GM23338 (cell line): Measurements from ENCODE around the gene LMNA. TPM values are rescaled to one million over a fixed set of nuclear protein-coding genes. Genes with fewer than 3 reads are reported as not detected.
"Not testable (repeated sequence)": the region's sequence is repeated elsewhere in the genome, so short reads cannot be mapped to it uniquely, and the experiment has no call there.

ENCODE experiments used
- ATAC-seq: fragments of 200-7000 bp; cut with Tn5 transposase; 3 replicates; pipeline ENCODE4 v1.9.1; 2020
- DNase-seq: peaks from one replicate; pipeline ENCODE4 v3.0.0-alpha.2; 2015; ENCODE audit warnings: low spot score
- H2AFZ ChIP-seq: fragments of 200-600 bp; sonication (generic); 2 replicates; pipeline ENCODE4 v1.8.0; 2016; ENCODE audit warnings: antibody characterized with exemption, mild to moderate bottlenecking, moderate library complexity
- H3F3A ChIP-seq: fragments of 200-600 bp; sonication (generic); replicated peaks from 2 replicates; pipeline ENCODE4 v1.8.0; 2017; ENCODE audit warnings: antibody characterized with exemption, mixed run types, low read depth
- H3K27ac ChIP-seq: fragments of 200-600 bp; sonication (generic); 2 replicates; pipeline ENCODE4 v1.6.1; 2016; ENCODE audit warnings: low read depth
- H3K27me3 ChIP-seq: fragments of 200-600 bp; sonication (generic); 2 replicates; pipeline ENCODE4 v1.8.0; 2016; ENCODE audit warnings: mild to moderate bottlenecking, mixed run types, moderate library complexity; ENCODE audit not compliant: insufficient read depth
- H3K36me3 ChIP-seq: fragments of 200-600 bp; sonication (generic); 2 replicates; pipeline ENCODE4 v1.8.0; 2016; ENCODE audit warnings: mild to moderate bottlenecking; ENCODE audit not compliant: insufficient read depth
- H3K4me1 ChIP-seq: fragments of 200-600 bp; sonication (generic); 2 replicates; pipeline ENCODE4 v1.8.0; 2016; ENCODE audit warnings: mild to moderate bottlenecking, moderate library complexity; ENCODE audit not compliant: insufficient read depth
- H3K4me2 ChIP-seq: fragments of 200-600 bp; sonication (generic); 2 replicates; pipeline ENCODE4 v1.7.1; 2017; ENCODE audit warnings: mixed run types
- H3K4me3 ChIP-seq: fragments of 200-600 bp; sonication (generic); 2 replicates; pipeline ENCODE4 v1.6.1; 2016; ENCODE audit warnings: mixed run types
- H3K79me2 ChIP-seq: fragments of 200-600 bp; sonication (generic); replicated peaks from 2 replicates; pipeline ENCODE4 v1.8.0; 2017; ENCODE audit warnings: mild to moderate bottlenecking; ENCODE audit not compliant: insufficient read depth
- H3K9me2 ChIP-seq: fragments of 200-600 bp; sonication (generic); 2 replicates; pipeline ENCODE4 v1.8.0; 2017; ENCODE audit not compliant: insufficient read depth
- H4K20me1 ChIP-seq: fragments of 200-600 bp; sonication (generic); replicated peaks from 2 replicates; pipeline ENCODE4 v1.8.0; 2017; ENCODE audit warnings: mild to moderate bottlenecking; ENCODE audit not compliant: insufficient read depth
- H3K27ac Mint-ChIP-seq: 2 replicates; pipeline ENCODE4 v1.8.0; 2020; ENCODE audit warnings: inconsistent platforms, mild to moderate bottlenecking, moderate library complexity, mixed read lengths
- H3K27me3 Mint-ChIP-seq: 3 replicates; pipeline ENCODE4 v1.8.0; 2022; ENCODE audit warnings: low read depth, mild to moderate bottlenecking, moderate library complexity, mixed read lengths, inconsistent platforms; ENCODE audit not compliant: insufficient read depth, poor library complexity
- H3K36me3 Mint-ChIP-seq: 3 replicates; pipeline ENCODE4 v1.8.0; 2021; ENCODE audit warnings: low read depth, mild to moderate bottlenecking, inconsistent platforms, moderate library complexity, mixed read lengths
- H3K4me1 Mint-ChIP-seq: 3 replicates; pipeline ENCODE4 v1.8.0; 2020; ENCODE audit warnings: mild to moderate bottlenecking, inconsistent platforms, mixed read lengths
- H3K4me3 Mint-ChIP-seq: 3 replicates; pipeline ENCODE4 v1.8.0; 2021; ENCODE audit warnings: moderate library complexity, mild to moderate bottlenecking, inconsistent platforms, mixed read lengths
- H3K9me3 Mint-ChIP-seq: 3 replicates; pipeline ENCODE4 v1.8.0; 2020; ENCODE audit warnings: moderate library complexity, mild to moderate bottlenecking, inconsistent platforms, mixed read lengths
- CREB1 ChIP-seq: fragments of 250-450 bp; sonication (Bioruptor Pico); IDR thresholded peaks from 2 replicates; pipeline ENCODE4 v1.5.0; 2020; ENCODE audit warnings: low read depth, mild to moderate bottlenecking, moderate library complexity
- EZH2 ChIP-seq: fragments of 200-600 bp; sonication (generic); IDR thresholded peaks from one replicate; pipeline ENCODE4 v1.8.0; 2017; ENCODE audit warnings: antibody characterized with exemption, mild to moderate bottlenecking, low read depth; ENCODE audit not compliant: unreplicated experiment
- polyA plus RNA-seq: library from polyadenylated mRNA; unstranded; fragments of >200 nt; fragmentation: Nextera tagmentation; extraction: Ambion mirVana; gene quantifications from 2 replicates; pipeline ENCODE4 v1.2.1, GENCODE V29; 2016
- total RNA-seq: library from RNA; depleted of rRNA; stranded (reverse); fragments of >200 nt; shearing (Covaris generic); gene quantifications from 2 replicates; pipeline ENCODE4 v1.2.3, GENCODE V29; 2014
- TF ChIP-seq, protein P1 (sequence below): fragments of 250-450 bp; sonication (Bioruptor Pico); IDR thresholded peaks from 2 replicates; pipeline ENCODE4 v1.5.0; 2020; ENCODE audit warnings: mild to moderate bottlenecking, moderate library complexity
- TF ChIP-seq, protein P2 (sequence below): IDR thresholded peaks from one replicate; pipeline ENCODE4 v1.6.1; 2018; ENCODE audit warnings: antibody characterized with exemption; ENCODE audit not compliant: unreplicated experiment

LMNA gene
- total and polyA plus RNA-seq, 2 experiments from 2014 or later: 35.5 to 56.3 TPM

DNA sequence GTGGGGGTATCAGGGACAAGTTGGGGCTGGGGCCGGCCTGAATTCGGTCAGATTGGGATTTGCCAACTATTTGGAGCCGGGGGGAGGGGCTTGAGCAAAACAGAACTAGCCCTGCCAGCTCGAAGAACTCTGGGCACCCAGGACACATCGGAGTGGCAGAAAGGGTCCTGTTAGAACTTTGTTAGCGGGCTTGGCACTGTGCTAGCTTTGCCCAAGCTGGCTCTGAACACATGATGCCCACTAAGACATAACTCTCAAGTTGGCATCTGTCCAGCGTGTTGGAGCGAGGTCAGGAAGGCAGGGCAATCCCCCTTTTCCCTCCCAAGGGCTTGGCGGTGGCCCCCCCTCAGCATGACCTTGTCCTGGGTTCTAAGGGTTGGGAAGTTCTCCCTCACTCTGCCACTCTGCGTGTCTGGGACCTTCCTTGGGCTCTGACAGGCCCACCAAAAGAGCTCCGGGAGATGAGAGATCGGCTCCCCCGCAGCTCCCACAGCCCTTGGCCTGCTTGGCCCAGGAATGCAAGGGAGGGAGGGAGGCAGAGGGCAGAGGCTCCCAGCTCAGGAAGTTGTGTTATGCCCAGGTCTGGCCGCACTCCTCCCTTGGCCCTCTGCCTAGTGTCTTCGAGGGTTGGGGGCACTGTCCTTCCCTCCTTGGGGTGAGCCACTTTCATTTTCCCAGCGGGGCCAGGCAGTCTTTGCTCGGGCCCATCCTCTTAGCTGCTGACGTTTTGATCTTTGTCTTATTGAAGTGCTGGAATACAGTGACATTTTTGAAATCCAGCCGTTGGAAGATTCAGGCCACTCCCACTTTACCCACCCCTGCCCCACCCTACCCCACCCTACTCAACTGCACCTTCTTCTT, 1.2 kb downstream of the LMNA start (continued):
- TF ChIP-seq, protein P1, sequence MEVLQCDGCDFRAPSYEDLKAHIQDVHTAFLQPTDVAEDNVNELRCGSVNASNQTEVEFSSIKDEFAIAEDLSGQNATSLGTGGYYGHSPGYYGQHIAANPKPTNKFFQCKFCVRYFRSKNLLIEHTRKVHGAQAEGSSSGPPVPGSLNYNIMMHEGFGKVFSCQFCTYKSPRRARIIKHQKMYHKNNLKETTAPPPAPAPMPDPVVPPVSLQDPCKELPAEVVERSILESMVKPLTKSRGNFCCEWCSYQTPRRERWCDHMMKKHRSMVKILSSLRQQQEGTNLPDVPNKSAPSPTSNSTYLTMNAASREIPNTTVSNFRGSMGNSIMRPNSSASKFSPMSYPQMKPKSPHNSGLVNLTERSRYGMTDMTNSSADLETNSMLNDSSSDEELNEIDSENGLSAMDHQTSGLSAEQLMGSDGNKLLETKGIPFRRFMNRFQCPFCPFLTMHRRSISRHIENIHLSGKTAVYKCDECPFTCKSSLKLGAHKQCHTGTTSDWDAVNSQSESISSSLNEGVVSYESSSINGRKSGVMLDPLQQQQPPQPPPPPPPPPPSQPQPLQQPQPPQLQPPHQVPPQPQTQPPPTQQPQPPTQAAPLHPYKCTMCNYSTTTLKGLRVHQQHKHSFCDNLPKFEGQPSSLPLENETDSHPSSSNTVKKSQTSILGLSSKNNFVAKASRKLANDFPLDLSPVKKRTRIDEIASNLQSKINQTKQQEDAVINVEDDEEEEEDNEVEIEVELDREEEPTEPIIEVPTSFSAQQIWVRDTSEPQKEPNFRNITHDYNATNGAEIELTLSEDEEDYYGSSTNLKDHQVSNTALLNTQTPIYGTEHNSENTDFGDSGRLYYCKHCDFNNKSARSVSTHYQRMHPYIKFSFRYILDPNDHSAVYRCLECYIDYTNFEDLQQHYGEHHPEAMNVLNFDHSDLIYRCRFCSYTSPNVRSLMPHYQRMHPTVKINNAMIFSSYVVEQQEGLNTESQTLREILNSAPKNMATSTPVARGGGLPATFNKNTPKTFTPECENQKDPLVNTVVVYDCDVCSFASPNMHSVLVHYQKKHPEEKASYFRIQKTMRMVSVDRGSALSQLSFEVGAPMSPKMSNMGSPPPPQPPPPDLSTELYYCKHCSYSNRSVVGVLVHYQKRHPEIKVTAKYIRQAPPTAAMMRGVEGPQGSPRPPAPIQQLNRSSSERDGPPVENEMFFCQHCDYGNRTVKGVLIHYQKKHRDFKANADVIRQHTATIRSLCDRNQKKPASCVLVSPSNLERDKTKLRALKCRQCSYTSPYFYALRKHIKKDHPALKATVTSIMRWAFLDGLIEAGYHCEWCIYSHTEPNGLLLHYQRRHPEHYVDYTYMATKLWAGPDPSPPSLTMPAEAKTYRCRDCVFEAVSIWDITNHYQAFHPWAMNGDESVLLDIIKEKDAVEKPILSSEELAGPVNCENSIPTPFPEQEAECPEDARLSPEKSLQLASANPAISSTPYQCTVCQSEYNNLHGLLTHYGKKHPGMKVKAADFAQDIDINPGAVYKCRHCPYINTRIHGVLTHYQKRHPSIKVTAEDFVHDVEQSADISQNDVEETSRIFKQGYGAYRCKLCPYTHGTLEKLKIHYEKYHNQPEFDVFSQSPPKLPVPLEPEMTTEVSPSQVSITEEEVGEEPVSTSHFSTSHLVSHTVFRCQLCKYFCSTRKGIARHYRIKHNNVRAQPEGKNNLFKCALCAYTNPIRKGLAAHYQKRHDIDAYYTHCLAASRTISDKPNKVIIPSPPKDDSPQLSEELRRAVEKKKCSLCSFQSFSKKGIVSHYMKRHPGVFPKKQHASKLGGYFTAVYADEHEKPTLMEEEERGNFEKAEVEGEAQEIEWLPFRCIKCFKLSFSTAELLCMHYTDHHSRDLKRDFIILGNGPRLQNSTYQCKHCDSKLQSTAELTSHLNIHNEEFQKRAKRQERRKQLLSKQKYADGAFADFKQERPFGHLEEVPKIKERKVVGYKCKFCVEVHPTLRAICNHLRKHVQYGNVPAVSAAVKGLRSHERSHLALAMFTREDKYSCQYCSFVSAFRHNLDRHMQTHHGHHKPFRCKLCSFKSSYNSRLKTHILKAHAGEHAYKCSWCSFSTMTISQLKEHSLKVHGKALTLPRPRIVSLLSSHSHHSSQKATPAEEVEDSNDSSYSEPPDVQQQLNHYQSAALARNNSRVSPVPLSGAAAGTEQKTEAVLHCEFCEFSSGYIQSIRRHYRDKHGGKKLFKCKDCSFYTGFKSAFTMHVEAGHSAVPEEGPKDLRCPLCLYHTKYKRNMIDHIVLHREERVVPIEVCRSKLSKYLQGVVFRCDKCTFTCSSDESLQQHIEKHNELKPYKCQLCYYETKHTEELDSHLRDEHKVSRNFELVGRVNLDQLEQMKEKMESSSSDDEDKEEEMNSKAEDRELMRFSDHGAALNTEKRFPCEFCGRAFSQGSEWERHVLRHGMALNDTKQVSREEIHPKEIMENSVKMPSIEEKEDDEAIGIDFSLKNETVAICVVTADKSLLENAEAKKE (CRISPR knock-in tag): no peak
- TF ChIP-seq, protein P2, sequence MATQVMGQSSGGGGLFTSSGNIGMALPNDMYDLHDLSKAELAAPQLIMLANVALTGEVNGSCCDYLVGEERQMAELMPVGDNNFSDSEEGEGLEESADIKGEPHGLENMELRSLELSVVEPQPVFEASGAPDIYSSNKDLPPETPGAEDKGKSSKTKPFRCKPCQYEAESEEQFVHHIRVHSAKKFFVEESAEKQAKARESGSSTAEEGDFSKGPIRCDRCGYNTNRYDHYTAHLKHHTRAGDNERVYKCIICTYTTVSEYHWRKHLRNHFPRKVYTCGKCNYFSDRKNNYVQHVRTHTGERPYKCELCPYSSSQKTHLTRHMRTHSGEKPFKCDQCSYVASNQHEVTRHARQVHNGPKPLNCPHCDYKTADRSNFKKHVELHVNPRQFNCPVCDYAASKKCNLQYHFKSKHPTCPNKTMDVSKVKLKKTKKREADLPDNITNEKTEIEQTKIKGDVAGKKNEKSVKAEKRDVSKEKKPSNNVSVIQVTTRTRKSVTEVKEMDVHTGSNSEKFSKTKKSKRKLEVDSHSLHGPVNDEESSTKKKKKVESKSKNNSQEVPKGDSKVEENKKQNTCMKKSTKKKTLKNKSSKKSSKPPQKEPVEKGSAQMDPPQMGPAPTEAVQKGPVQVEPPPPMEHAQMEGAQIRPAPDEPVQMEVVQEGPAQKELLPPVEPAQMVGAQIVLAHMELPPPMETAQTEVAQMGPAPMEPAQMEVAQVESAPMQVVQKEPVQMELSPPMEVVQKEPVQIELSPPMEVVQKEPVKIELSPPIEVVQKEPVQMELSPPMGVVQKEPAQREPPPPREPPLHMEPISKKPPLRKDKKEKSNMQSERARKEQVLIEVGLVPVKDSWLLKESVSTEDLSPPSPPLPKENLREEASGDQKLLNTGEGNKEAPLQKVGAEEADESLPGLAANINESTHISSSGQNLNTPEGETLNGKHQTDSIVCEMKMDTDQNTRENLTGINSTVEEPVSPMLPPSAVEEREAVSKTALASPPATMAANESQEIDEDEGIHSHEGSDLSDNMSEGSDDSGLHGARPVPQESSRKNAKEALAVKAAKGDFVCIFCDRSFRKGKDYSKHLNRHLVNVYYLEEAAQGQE: no peak
- TF ChIP-seq CREB1 (CRISPR knock-in tag): no peak
- TF ChIP-seq EZH2: no peak

DNA sequence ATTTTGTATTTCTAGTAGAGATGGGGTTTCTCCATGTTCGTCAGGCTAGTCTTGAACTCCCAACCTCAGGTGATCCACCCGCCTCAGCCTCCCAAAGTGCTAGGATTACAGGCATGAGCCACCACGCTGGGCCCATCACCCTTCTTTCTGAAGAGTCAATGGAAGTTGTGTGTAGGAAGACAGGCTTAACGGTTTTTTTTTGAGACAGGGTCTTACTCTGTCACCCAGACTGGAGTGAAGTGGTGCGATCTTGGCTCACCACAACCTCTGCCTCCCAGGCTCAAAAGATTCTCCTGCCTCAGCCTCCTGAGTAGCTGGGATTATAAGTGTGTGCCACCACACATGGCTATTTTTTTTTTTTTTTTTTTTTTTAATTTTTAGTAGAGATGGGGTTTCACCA, 2.2 kb downstream of the LMNA start:
- Mint-ChIP-seq H3K4me1 (peaks cover 47% of the 10 kb centered on the region), H3K4me3 (peak overlapping the region; percentile 90; the same call in 1 of the 3 replicates), H3K27me3 (peaks cover 44% of the 10 kb centered on the region)
- Histone ChIP-seq H3F3A (0 out of 2 replicates have a peak, but pooled peaks cover 16% of the 10 kb centered on the region), H3K4me2 (peak overlapping the region; percentile 99; the same call in 1 of the 2 replicates), H3K27me3 (peaks cover 12% of the 10 kb centered on the region; the same call in 1 of the 2 replicates), H3K79me2 (peaks cover 29% of the 10 kb centered on the region), H3K4me1 (peaks cover 25% of the 10 kb centered on the region)
- not testable (repeated sequence) for ATAC-seq, H3K4me3 ChIP-seq, DNase-seq, H2AFZ ChIP-seq, H3K36me3 Mint-ChIP-seq, H3K9me2 ChIP-seq, H3K36me3 ChIP-seq, H4K20me1 ChIP-seq, H3K27ac Mint-ChIP-seq, H3K27ac ChIP-seq, H3K9me3 Mint-ChIP-seq
